GM15510 (cell line): ENCODE measurements around the gene AP2A2.

ENCODE experiments used
- POLR2A ChIP-seq: IDR thresholded peaks from 3 replicates; pipeline ENCODE4 v1.6.1; 2011; ENCODE audit warnings: borderline replicate concordance; ENCODE audit not compliant: insufficient read length; ENCODE audit errors: extremely low read depth

AP2A2 gene

GRCh38 chr11:1042626-1043562 lies 117.2 kb downstream of the AP2A2 start:
- TF ChIP-seq POLR2A: no peak

GRCh38 chr11:1043563-1044096 lies 118.0 kb downstream of the AP2A2 start:
- TF ChIP-seq POLR2A: no peak

GRCh38 chr11:1044160-1044559 lies 118.5 kb downstream of the AP2A2 start:
- TF ChIP-seq POLR2A: no peak

GRCh38 chr11:1047595-1048156 lies 122.0 kb downstream of the AP2A2 start:
- no peak for TF ChIP-seq POLR2A

DNA sequence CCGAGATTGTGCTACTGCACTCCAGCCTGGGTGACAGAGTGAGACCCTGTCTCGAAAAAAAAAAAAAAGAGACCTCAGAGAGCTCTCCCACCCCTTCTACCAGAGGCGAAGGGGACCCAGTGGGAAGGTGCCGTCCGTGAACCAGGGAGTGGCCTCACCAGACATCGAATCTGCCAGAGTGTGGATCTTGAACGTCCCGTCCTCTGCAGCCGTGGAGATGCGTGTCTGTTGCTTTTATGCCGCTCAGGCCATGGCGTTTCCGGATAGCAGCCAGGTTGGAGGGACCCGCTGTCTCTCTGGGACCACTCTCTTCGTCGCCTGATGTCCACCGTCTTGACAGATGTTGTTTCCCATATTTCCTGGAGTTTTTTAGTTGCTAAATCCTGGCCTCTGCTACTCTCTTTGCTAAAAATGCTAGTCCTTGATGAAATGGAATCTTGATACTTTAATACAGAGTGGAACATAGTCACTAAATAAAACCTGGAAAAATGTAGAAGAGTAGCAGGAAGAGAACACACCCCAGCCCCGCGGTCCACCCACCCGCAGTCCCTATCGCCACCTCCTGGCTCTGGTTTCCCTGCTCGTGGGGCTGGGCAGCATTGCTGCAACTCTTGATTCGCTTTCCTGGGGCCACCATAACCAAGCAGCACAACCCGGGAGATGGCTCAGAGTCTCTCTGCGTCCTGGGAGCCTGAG lies 122.9 kb downstream of the AP2A2 start:
- no peak for TF ChIP-seq POLR2A

GRCh38 chr11:1049071-1049405 lies 123.4 kb downstream of the AP2A2 start:
- no peak for TF ChIP-seq POLR2A

DNA sequence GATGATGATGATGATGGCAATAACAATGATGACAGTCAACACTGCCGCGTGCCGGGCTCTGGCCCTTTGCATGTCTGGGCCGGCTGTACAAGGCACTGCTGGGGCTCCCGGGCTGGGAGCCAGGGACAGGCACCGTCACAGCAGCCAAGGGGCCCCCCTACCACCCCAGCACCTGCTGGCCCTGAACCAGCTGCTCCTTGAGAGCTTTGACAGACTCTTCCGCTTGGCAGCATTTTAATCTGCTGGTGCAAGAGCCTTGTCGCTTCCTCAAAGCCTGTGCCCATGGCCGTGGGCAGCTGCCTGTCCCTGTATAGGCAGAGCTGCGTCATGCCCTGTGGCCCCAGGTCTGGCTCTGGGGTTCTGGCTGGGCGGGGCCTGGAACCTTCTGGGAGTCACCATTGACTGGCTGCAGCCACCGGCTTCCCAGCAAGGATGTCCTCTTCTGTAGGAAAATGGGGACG lies 123.8 kb downstream of the AP2A2 start:
- TF ChIP-seq POLR2A: no peak

- TF ChIP-seq POLR2A: no peak
These were observed 124.4 kb downstream of the AP2A2 start for GRCh38 chr11:1049911-1050580.

- TF ChIP-seq POLR2A: no peak
These were observed 125.1 kb downstream of the AP2A2 start for GRCh38 chr11:1050581-1051355.

DNA sequence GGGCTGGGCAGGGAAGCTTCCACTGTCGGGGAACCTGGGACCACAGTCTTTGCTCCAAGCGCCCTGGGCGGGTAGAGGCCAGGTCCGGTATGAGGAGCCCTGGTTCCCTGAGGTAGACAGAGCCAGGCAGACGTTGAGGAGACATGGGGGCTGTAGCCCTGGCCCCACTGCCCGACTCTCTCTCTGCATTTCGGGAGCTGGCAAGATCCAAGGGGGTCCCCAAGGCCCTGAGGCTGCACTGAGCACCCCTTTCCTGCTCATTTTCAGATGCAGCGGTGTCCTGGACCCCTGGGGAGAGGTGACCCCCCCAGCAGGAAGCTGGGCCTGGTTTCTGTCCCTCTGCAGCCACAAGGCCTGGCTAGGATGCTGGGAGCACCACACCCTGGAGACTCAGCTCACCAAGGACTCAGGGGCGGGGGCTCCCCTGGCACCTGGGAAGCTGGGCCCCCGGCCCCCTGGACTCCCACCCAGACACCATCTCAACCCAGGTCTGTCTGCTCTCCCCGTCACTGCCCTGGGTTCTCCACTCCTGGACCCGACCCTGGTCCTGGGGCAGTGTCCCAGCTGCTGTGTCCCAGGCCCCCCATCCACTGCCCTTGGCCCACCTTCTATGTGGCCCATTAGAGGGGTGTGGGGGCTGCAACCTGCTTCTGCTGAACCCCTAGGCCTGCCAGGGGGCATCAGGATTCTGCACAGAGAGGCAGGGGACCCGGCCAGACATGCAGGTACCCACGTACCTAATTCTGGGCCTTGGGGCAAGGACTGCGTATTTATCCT lies 125.9 kb downstream of the AP2A2 start:
- no peak for TF ChIP-seq POLR2A

GRCh38 chr11:1052133-1053011 lies 126.7 kb downstream of the AP2A2 start:
- no peak for TF ChIP-seq POLR2A
